Ishikawa (cell line): ENCODE data around the gene DBX1.

Experiments used
- CEBPB ChIP-seq: IDR thresholded peaks from 2 replicates; pipeline ENCODE4 v1.6.1; 2012
- CREB1 ChIP-seq: IDR thresholded peaks from 2 replicates; pipeline ENCODE4 v1.6.1; 2012; ENCODE audit warnings: low read depth
- EGR1 ChIP-seq: IDR thresholded peaks from 2 replicates; pipeline ENCODE4 v1.6.1; 2012
- EP300 ChIP-seq: IDR thresholded peaks from 2 replicates; pipeline ENCODE4 v1.6.1; 2012; ENCODE audit warnings: borderline replicate concordance
- FOXM1 ChIP-seq: IDR thresholded peaks from 2 replicates; pipeline ENCODE4 v1.6.1; 2012; ENCODE audit warnings: low read depth, borderline replicate concordance
- NFIC ChIP-seq: IDR thresholded peaks from 2 replicates; pipeline ENCODE4 v1.6.1; 2012
- RAD21 ChIP-seq: IDR thresholded peaks from 2 replicates; pipeline ENCODE4 v1.6.1; 2012; ENCODE audit warnings: low read depth
- TAF1 ChIP-seq: IDR thresholded peaks from 2 replicates; pipeline ENCODE4 v1.6.1; 2012; ENCODE audit warnings: low read depth, mild to moderate bottlenecking
- TCF12 ChIP-seq: IDR thresholded peaks from 2 replicates; pipeline ENCODE4 v1.6.1; 2012; ENCODE audit warnings: low read depth
- YY1 ChIP-seq: IDR thresholded peaks from 2 replicates; pipeline ENCODE4 v1.6.1; 2012; ENCODE audit warnings: low read depth
- ZBTB7A ChIP-seq: IDR thresholded peaks from 2 replicates; pipeline ENCODE4 v1.6.1; 2012; ENCODE audit warnings: low read depth
- TF ChIP-seq, protein P1 (sequence below): IDR thresholded peaks from 2 replicates; pipeline ENCODE4 v1.6.1; 2012; ENCODE audit warnings: low read depth, mild to moderate bottlenecking
- TF ChIP-seq, protein P2 (sequence below): IDR thresholded peaks from 2 replicates; pipeline ENCODE4 v1.6.1; 2012
- TF ChIP-seq, protein P3 (sequence below): IDR thresholded peaks from 2 replicates; pipeline ENCODE4 v1.6.1; 2012

DNA sequence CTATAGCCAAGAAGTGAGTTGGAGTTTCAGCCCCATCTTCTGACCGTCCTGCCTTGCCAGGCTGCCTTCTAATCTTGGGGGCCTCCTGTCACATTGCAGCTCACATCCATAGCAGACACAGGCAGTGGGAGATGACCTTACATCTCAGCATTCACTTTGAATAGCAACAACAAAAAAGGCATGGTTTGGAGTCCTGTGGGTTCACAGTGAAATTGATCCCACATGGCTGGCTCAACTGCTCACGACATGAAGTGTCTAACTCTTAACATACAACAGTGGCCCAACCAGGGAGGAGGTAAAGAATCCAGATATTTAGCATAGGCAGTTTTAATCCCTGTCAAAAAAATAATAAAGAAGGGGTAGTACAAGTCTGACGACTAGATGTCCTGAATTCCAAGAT lies 38.1 kb downstream of the DBX1 start:
- no peak for TF ChIP-seq TCF12
- no peak for TF ChIP-seq NFIC
- TF ChIP-seq, protein P1, sequence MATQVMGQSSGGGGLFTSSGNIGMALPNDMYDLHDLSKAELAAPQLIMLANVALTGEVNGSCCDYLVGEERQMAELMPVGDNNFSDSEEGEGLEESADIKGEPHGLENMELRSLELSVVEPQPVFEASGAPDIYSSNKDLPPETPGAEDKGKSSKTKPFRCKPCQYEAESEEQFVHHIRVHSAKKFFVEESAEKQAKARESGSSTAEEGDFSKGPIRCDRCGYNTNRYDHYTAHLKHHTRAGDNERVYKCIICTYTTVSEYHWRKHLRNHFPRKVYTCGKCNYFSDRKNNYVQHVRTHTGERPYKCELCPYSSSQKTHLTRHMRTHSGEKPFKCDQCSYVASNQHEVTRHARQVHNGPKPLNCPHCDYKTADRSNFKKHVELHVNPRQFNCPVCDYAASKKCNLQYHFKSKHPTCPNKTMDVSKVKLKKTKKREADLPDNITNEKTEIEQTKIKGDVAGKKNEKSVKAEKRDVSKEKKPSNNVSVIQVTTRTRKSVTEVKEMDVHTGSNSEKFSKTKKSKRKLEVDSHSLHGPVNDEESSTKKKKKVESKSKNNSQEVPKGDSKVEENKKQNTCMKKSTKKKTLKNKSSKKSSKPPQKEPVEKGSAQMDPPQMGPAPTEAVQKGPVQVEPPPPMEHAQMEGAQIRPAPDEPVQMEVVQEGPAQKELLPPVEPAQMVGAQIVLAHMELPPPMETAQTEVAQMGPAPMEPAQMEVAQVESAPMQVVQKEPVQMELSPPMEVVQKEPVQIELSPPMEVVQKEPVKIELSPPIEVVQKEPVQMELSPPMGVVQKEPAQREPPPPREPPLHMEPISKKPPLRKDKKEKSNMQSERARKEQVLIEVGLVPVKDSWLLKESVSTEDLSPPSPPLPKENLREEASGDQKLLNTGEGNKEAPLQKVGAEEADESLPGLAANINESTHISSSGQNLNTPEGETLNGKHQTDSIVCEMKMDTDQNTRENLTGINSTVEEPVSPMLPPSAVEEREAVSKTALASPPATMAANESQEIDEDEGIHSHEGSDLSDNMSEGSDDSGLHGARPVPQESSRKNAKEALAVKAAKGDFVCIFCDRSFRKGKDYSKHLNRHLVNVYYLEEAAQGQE = no peak
- no peak for TF ChIP-seq CREB1
- TF ChIP-seq RAD21 = no peak
- TF ChIP-seq FOXM1 = no peak
- no peak for TF ChIP-seq YY1
- TF ChIP-seq TAF1 = no peak
- no peak for TF ChIP-seq ZBTB7A
- no peak for TF ChIP-seq EP300
- no peak for TF ChIP-seq EGR1
- TF ChIP-seq CEBPB = no peak
- TF ChIP-seq, protein P2, sequence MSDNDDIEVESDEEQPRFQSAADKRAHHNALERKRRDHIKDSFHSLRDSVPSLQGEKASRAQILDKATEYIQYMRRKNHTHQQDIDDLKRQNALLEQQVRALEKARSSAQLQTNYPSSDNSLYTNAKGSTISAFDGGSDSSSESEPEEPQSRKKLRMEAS = no peak
- TF ChIP-seq, protein P3, sequence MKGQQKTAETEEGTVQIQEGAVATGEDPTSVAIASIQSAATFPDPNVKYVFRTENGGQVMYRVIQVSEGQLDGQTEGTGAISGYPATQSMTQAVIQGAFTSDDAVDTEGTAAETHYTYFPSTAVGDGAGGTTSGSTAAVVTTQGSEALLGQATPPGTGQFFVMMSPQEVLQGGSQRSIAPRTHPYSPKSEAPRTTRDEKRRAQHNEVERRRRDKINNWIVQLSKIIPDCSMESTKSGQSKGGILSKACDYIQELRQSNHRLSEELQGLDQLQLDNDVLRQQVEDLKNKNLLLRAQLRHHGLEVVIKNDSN = no peak
